Daoy (cell line): ENCODE measurements around the gene FCHSD2. TPM values are rescaled to one million over a fixed set of nuclear protein-coding genes. Genes with fewer than 3 reads are reported as not detected.
"Not testable (repeated sequence)": the region's sequence is repeated elsewhere in the genome, so short reads cannot be mapped to it uniquely, and the experiment has no call there.

Experiments used
- DNase-seq: peaks from one replicate; pipeline ENCODE4 v3.0.0-alpha.2; 2015; ENCODE audit warnings: low read depth
- total RNA-seq: library from RNA; depleted of rRNA; stranded (reverse); fragments of >200 nt; shearing (Covaris generic); gene quantifications from 2 replicates; pipeline ENCODE4 v1.2.3, GENCODE V29; 2014

Gene FCHSD2
- total RNA-seq, 1 experiment from 2014 or later = 4.8 TPM

DNA sequence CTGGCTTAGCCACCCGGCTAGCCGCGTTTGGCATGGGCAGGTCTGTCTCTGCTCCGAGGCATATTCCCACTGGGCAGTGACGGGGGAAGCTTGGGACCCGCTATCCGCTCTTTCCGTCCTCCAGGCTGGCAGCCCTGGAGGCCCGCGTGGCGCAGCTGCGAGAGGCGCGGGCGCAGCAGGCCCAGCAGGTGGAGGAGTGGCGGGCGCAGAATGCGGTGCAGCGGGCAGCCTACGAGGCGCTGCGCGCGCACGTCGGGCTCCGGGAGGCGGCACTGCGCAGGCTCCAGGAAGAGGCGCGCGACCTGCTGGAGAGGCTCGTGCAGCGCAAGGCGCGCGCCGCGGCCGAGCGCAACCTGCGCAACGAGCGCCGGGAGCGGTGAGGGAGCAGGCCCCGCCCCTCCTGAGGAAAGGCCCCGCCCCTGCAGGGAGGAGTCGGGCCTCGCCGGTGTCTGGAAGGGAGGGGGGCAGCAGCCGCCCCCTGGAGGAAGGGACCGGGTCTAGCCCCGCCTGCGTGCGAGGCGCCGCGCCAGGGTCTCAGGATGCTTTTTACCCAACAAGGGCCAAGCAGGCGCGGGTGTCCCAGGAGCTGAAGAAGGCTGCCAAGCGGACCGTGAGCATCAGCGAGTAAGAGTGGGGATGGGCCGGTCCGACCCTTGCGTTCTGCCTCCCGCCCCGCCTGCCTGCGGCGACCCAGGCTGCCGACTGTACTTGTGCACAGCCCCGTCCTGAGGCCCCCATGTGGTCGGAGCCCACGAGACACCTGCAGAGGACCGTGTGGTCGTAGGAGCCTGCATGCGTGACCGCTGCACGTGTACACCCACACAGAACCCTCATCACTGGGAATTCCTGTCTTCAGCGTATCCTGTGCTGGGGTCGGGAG is 320.0 kb downstream of the FCHSD2 start:
- DNase-seq = peak; percentile 93

DNA sequence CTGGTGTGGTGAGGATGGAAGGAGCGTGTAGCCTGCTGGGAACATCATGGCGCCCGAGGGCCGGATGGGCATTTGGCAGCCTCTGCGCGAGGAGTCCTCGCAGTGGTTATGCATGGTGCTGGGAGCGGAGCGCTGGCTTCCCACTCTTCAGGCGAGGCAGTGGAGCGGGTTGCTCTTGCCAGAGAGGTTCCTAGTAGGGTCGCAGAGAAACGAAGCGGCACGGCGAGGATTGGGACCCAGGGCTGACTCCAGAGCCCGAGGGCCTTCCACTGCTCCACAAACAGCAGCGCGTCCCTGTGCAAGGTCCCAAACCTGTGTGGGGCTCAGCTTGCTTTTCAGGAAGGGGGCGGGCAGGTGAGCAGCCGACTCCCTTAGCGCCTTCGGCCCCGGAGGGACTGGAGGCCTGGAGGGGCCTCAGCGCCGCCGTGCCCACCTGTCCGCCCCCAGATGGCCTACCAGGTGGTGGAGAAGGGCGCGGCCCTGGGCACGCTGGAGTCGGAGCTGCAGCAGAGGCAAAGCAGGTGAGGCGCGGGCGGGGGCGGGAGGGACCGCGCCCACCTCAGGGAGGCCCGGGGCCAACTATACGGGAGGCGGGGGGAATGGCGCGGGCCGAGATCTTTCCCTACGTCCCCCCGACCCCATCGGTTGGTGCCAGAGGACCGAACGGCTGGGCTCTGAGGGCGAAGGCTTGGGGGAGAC is 320.7 kb downstream of the FCHSD2 start:
- no peak for DNase-seq

GRCh38 chr11:72820439-72821139 is 321.5 kb downstream of the FCHSD2 start:
- DNase-seq = no peak

DNA sequence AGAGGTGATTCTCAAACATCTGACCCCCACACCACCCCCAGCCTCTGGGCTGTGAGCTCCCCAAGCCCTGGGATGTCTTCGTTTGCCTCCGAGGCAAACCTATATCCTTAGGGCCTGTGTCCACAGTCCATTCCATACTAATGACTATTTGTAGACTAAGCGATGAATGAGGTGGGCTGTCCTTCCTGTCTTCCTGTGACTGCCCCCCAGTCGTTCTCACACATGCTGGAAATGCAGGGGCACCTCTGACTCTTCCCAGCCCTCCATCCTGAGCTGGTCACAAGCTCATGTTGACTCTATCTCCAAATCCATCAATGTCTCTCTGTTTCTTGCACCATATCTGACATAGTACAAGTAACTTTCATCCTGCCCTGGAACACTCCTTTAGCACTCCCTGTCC is 323.1 kb downstream of the FCHSD2 start:
- no peak for DNase-seq

GRCh38 chr11:72817966-72818365 is 324.2 kb downstream of the FCHSD2 start:
- DNase-seq = no peak

DNA sequence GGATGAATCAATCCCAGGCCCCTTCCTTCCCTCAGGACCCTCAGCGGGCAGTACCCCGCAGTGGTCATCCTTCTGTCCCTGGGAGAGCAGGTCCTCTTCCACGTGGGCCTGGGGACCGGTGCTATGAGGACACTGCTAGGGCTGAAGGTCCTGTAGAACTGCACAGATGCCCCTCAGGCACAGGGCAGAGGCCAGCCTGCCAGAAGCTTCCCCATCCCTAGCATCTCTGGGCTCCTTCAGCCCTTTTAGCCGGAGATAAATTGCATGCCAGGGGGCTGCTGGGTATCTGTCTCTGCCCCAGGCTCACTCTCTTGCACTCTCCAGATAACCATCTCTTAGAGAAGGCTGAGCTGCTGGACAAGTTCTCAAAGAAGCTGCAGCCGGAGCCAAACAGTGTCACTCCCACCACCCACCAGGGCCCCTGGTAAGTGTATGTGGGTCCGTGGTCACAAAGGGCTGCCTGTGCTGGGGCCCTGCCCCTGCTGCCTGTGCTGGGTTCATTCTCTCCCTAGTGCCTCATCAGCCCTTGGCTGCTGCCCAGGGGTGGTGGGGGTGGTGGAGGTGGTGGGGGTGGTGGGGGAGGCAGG is 325.6 kb downstream of the FCHSD2 start:
- no peak for DNase-seq

GRCh38 chr11:72815110-72815618 is 327.0 kb downstream of the FCHSD2 start:
- DNase-seq = peak; percentile 41

DNA sequence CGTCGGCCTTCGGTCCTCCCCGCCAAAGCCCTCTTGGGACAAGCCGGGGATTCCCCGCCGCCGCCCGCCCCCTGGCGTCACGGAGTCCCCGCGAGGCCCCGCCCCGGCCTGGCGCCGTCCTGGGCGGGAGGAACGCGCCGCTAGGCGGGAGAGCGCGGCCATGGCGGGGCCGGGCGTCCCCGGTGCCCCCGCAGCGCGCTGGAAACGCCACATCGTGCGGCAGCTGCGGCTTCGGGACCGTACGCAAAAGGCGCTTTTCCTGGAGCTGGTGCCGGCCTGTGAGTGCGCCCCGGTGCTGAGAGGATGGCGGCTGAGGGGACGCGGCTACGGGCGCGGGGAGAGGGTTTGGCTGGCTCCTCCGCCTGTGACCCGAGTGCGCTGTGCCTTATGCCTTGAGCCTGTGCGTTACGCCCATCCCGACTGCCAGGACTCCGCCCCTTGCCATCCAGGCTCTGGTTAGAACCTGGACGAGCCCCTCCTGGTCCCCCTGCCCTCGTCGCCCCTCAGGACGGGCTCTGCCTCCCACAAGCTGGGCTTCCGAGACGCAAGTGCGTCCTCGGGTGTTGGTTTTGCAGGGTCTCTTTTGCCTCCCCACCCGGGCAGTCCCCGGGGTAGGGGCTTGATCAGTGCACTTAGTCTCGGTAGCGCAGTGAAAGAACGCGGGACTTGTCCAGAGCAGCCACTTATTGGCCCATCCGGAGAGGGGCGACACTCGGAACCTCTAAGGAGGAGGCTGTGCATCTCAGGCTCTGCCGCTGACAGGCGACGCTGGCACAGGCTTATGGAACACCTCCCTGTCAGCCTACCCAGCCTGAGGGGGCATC is 327.6 kb downstream of the FCHSD2 start, which contains the start of gene ATG16L2:
Gene ATG16L2 (plus strand): TSS at position 126 of the 824 bp plus-strand sequence. CDS start 35 bp downstream, at position 161.
- DNase-seq = peak; percentile 89

- DNase-seq = peak; percentile 77
Observed at GRCh38 chr11:72813740-72814285, 328.3 kb downstream of the FCHSD2 start.

GRCh38 chr11:72812967-72813739 is 329.0 kb downstream of the FCHSD2 start:
- peak; percentile 70 for DNase-seq

- DNase-seq = no peak
Observed at GRCh38 chr11:72812604-72812966, 329.5 kb downstream of the FCHSD2 start.

GRCh38 chr11:72811686-72812085 is 330.4 kb downstream of the FCHSD2 start:
- DNase-seq = not testable (repeated sequence)

- no peak for DNase-seq
Observed at GRCh38 chr11:72808331-72808798, 333.8 kb downstream of the FCHSD2 start.

GRCh38 chr11:72807792-72808191 is 334.3 kb downstream of the FCHSD2 start:
- DNase-seq = no peak

- no peak for DNase-seq
Observed at GRCh38 chr11:72807021-72807693, 335.0 kb downstream of the FCHSD2 start.

GRCh38 chr11:72806378-72806777 is 335.7 kb downstream of the FCHSD2 start:
- not testable (repeated sequence) for DNase-seq

- DNase-seq = no peak
Observed at GRCh38 chr11:72805216-72805615, 336.9 kb downstream of the FCHSD2 start.

DNA sequence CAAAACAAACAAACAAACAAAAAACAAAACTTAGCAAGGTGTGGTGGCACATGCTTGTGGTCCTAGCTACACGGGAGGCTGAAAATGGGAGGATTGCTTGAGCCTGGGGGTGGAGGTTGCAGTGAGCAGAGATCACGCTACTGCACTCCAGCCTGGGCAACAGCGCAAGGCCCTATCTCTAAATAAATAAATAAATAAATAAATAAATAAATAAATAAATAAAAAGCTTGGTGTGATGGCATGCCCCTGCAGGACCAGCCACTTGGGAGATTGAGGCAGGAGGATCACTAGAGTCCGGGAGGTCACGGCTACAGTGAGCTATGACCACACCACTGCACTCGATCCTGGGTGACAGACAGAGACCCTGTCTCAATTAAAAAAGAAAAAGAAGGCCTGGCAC is 339.3 kb downstream of the FCHSD2 start:
- no peak for DNase-seq

DNA sequence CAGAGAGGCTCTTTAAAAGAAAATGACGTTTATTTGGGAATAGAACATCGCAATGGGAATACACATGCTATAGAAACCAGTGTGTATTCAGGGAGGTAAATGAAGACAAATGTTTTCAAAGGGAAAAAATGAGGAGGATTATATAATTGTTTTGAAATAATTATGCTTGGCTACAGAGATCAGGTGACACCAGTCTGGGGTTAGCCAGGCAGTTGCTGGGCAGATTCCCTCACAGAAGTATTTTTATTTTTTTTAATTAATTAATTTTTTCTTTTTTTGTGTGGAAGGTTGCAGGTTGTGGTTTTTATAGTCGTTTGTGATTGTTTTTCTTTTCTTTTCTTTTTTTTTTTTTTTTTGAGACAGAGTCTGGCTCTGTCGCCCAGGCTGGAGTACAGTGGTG is 342.7 kb downstream of the FCHSD2 start:
- DNase-seq = no peak
